Heart left ventricle (tissue), 13 donors: Measurements from ENCODE around the gene TXN.

Experiments used
- CTCF ChIP-seq, 12 donors: fragments of 200-600 bp; sonication (generic) in 4 of 12; IDR thresholded peaks; one replicate each; pipeline versions ENCODE4 v1.5.0 to v1.8.0; 2018 to 2022; ENCODE audit warnings: antibody characterized with exemption in 12 of 12, mild to moderate bottlenecking in 5 of 12
- POLR2A ChIP-seq, 2 donors: fragments of 450-650 bp; IDR thresholded peaks; one replicate each; pipeline ENCODE4 v1.6.1; 2017; ENCODE audit warnings: antibody characterized with exemption in 2 of 2, mild to moderate bottlenecking in 2 of 2, moderate library complexity in 2 of 2
- donor health status: ischemic (EF 13 %, LVEDD 7.1; RV severe dilation, severe dysfunction).
- donor health status: DM: no; HTN: yes; CAD: no.
- donor health status: DM: no; HTN: no; CAD: no.
- donor health status: ischemic (EF 25% LVEDD 6.9; RV normal size, moderate dysfunction).
- donor health status: ischemic (EF 25% LVEDD 5.7; RV mildly dilated, moderate dysfunction).
- donor health status: ischemic (EF 35%, LVEDD 5.7; RV mildly dilated, moderate dysfunction).
- donor health status: nonischemic (EF 11% LVEDD 7.7; RV severe dilation, severe dysfunction).
- donor health status: DM: yes; HTN: yes; CAD: no.
- donor health status: PGD.
- donor health status: ischemic (EF 29% LVEDD 5.4; RV normal size, mild dysfunction).
- donor health status: nonischemic (EF 23%, LVEDD 6.1; RV moderate dilation, normal function).

GRCh38 chr9:110266795-110267194, 10.5 kb upstream of the TXN start:
- TF ChIP-seq CTCF (IDR thresholded peaks at IDR 0.05) = no peak
- TF ChIP-seq POLR2A (IDR thresholded peaks at IDR 0.05) = no peak
